GM18508 (cell line): ENCODE measurements around the gene ARHGEF1.
"Not testable (repeated sequence)": the region's sequence is repeated elsewhere in the genome, so short reads cannot be mapped to it uniquely, and the experiment has no call there.

ENCODE experiments used
- ATAC-seq: cut with Tn5 transposase; IDR thresholded peaks from one replicate; pipeline ENCODE4 v1.9.1; 2021; ENCODE audit warnings: moderate number of reproducible peaks; ENCODE audit not compliant: insufficient read depth, unreplicated experiment

ARHGEF1 gene

GRCh38 chr19:41928221-41928683, 45.3 kb downstream of the ARHGEF1 start, which contains the start of gene ERFL:
TSS of gene ERFL (minus strand) at chr19:41928449. CDS start at chr19:41912919, 15,530 bp downstream.
- ATAC-seq, result no peak

- ATAC-seq, result no peak
Observed at GRCh38 chr19:41928754-41929535, 46.0 kb downstream of the ARHGEF1 start.

GRCh38 chr19:41929536-41930071, 46.6 kb downstream of the ARHGEF1 start:
- no peak for ATAC-seq

GRCh38 chr19:41930322-41930722, 47.3 kb downstream of the ARHGEF1 start:
- ATAC-seq, result no peak

- ATAC-seq, result no peak
Observed at GRCh38 chr19:41930926-41931592, 48.1 kb downstream of the ARHGEF1 start.

GRCh38 chr19:41932259-41932719, 49.3 kb downstream of the ARHGEF1 start:
- ATAC-seq, result no peak

GRCh38 chr19:41932720-41933332, 49.8 kb downstream of the ARHGEF1 start:
- no peak for ATAC-seq

GRCh38 chr19:41933693-41934426, 50.9 kb downstream of the ARHGEF1 start:
- no peak for ATAC-seq

GRCh38 chr19:41934849-41935374, 51.9 kb downstream of the ARHGEF1 start:
- no peak for ATAC-seq

GRCh38 chr19:41935760-41936415, 52.9 kb downstream of the ARHGEF1 start:
- no peak for ATAC-seq

- ATAC-seq, result no peak
Observed at GRCh38 chr19:41936416-41936850, 53.4 kb downstream of the ARHGEF1 start.

GRCh38 chr19:41936961-41937360, 54.0 kb downstream of the ARHGEF1 start:
- ATAC-seq, result no peak

GRCh38 chr19:41937525-41938468, 54.8 kb downstream of the ARHGEF1 start:
- no peak for ATAC-seq

- ATAC-seq, result not testable (repeated sequence)
Observed at GRCh38 chr19:41939209-41939608, 56.2 kb downstream of the ARHGEF1 start.

GRCh38 chr19:41939861-41940730, 57.1 kb downstream of the ARHGEF1 start:
- no peak for ATAC-seq

- no peak for ATAC-seq
Observed at GRCh38 chr19:41940731-41941409, 57.9 kb downstream of the ARHGEF1 start.
